Urothelium cell line (cell line): Measurements from ENCODE around the gene TFPI.

ENCODE experiments used
- DNase-seq: peaks from one replicate; pipeline ENCODE4 v3.0.0; 2011; ENCODE audit warnings: low spot score, mixed read lengths
- FAIRE-seq: peaks from 2 replicates; lab custom pipeline; 2011; peaks lifted over from hg19 to GRCh38; lab: Jason Lieb, UNC

TFPI gene

DNA sequence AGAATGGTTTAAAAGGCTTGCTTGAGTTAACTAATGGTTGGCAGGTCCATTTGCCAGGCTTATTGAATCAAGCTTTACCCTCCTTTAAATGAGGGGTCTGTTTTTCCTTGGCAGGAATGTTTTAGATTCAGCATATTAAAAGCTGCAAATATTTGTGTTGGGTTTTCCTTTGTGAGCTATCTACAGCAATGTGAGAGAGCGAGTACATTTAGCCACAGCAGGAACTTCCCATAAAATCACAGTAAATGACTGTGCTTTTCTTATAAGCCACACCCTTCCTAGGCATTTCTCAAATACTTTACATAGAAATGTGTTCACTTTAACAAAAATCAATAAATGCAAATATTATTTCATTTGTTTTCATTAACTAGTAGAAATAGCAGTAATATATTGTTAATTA lies 130.1 kb downstream of the TFPI start:
- DNase-seq (no peak), FAIRE-seq (no peak)

DNA sequence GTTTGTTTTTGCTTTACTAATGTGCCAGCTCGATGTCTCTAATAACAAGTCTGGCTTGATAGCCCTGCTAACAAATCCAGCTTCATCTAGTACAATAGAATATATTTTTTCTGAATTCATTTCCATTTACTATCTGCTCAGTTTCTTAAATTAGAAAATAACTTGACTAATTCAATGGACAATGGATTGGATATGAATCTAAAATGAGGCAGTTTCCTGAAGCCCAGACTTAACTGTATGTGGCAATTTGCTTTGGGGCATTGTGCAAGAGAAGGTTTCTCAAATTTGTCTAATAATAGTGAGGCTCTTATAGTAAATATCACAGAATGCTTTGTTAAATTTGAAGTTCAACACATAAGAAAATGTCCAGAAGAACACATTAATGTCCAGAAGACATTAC lies 132.0 kb downstream of the TFPI start:
- DNase-seq = no peak
- no peak for FAIRE-seq

DNA sequence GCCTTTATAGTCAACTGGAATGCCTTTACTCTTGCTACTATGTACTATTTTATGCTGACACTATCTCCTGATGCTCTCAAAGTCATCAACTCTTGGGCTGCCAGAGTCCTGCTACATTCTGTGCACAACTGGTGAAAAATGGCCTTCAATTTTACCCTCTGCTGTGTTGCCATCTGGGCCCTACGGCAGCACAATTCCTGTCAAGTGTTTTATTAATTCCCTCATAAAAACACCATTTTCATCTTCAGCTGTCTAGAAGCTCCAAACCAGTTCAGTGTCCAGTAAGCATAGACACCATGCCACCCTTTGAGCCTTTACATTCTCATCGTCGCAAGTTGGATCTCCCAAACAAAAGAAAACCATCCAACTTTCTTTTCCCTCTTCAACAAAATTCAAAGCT lies 132.7 kb downstream of the TFPI start:
- FAIRE-seq (no peak), DNase-seq (no peak)

DNA sequence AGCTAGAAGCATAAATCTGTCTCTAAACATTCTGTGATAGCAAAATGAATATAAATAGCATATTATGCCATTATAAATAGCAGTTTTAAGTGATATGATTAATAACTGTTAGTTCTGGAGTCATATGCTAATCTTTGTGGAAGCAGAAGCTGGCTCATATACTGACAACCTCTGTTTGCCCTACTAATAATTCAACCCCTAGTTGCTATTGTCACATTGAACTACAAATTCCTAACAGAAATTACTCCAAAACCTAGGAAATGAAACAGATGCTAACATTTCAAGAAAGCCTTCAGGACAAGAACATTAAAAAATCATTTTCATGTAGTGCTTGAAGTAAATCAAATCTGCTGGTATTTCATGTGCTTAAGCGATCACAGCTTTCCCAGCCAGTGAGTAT lies 134.4 kb downstream of the TFPI start:
- no peak for FAIRE-seq
- DNase-seq = no peak

DNA sequence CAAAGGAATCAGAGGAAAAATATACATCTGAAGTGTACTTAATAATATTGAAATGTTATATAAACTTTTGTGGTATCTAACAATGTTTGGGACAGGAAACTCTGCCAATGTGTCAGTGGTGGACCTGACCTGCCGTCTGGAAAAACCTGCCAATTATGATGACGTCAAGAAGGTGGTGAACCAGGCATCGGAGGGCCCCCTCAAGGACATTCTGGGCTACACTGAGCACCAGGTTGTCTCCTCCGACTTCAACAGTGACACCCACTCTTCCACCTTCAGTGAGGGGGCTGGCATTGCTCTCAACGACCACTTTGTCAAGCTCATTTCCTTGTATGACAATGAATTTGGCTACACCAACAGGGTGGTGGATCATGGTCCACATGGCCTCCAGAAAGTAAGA lies 138.8 kb downstream of the TFPI start:
- DNase-seq = no peak
- FAIRE-seq = no peak
